Stomach (tissue), 9 donors: ENCODE data around the gene CRYBG2. TPM values are rescaled to one million over a fixed set of nuclear protein-coding genes. Genes with fewer than 3 reads are reported as not detected.

Experiments used
- DNase-seq, 2 donors: peaks; one replicate each; pipeline versions ENCODE4 v3.0.0 to v3.0.0-alpha.2; 2013 to 2019
- H3K27ac ChIP-seq, 5 donors: fragments of 200-600 bp in 4 of 5; sonication (generic) in 4 of 5; one replicate each; pipeline ENCODE4 v1.5.1; 2013 to 2019; ENCODE audit warnings: mild to moderate bottlenecking in 1 of 5, moderate library complexity in 1 of 5
- H3K27me3 ChIP-seq, 3 donors: fragments of 200-600 bp; sonication (generic); one replicate each; pipeline ENCODE4 v1.5.1; 2017 to 2019; ENCODE audit warnings: mixed run types in 1 of 3
- H3K36me3 ChIP-seq, 4 donors: fragments of 200-600 bp; sonication (generic); 1 replicate in 3 of 4; 2 replicates in 1 of 4; pipeline ENCODE4 v1.5.1; 2016 to 2019
- H3K4me1 ChIP-seq, 4 donors: fragments of 200-600 bp; sonication (generic); one replicate each; pipeline ENCODE4 v1.5.1; 2016 to 2019
- H3K4me3 ChIP-seq, 4 donors: fragments of 200-600 bp; sonication (generic) in 3 of 4; one replicate each; pipeline ENCODE4 v1.5.1; 2016 to 2019; ENCODE audit warnings: mild to moderate bottlenecking in 1 of 4
- H3K9me3 ChIP-seq, 4 donors: fragments of 200-600 bp; sonication (generic); one replicate each; pipeline ENCODE4 v1.5.1; 2016 to 2019
- CTCF ChIP-seq, 7 experiments: fragments of 450-650 bp in 4 of 7; fragments of 200-600 bp in 3 of 7; sonication (generic) in 3 of 7; IDR thresholded peaks; one replicate each; pipeline ENCODE4 v1.5.1; 2016 to 2019; ENCODE audit warnings: antibody characterized with exemption in 7 of 7, control low read depth in 2 of 7, mild to moderate bottlenecking in 1 of 7
- EP300 ChIP-seq: sonication (generic); formaldehyde crosslinking; IDR thresholded peaks from one replicate; pipeline ENCODE4 v1.6.1; 2017; ENCODE audit warnings: antibody characterized with exemption
- POLR2A ChIP-seq, 4 donors: fragments of 450-650 bp; IDR thresholded peaks; one replicate each; pipeline ENCODE4 v1.6.1; 2016; ENCODE audit warnings: antibody characterized with exemption in 4 of 4, control low read depth in 2 of 4, mild to moderate bottlenecking in 1 of 4, moderate library complexity in 1 of 4
- POLR2AphosphoS5 ChIP-seq, 3 donors: sonication (generic); formaldehyde crosslinking; IDR thresholded peaks; one replicate each; pipeline ENCODE4 v1.6.1; 2016; ENCODE audit warnings: antibody characterized with exemption in 3 of 3
- WGBS, 5 donors: extraction: QIAGEN DNeasy Blood & Tissue Kit in 3 of 5; methylation state at CpG; one replicate each; pipeline versions ENCODE4 v1.1.5 to v1.1.7; 2013 to 2018; 5-methylcytosine and 5-hydroxymethylcytosine counted together
- intact Hi-C: fragments of 100-400 bp; cut with DNase I; formaldehyde crosslinking; loops from one replicate; pipeline ENCODE4 v1.15.1; 2023; ENCODE audit warnings: low total_unique reads
- polyA plus RNA-seq, 3 donors: library from polyadenylated mRNA; stranded (reverse); fragments of 200-250 nt; gene quantifications; one replicate each; pipeline ENCODE4 v1.2.3, GENCODE V29; 2013
- total RNA-seq, 5 donors: library from RNA; depleted of rRNA; stranded (reverse); fragments of >200 nt; gene quantifications; one replicate each; pipeline versions ENCODE4 v1.1.0 to v1.2.3, GENCODE V29; 2014 to 2016
- donor health status: healthy with polysubstance abuse.
- donor health status: Bipolar disorder and iron deficiency.
- donor health status: healthy.

CRYBG2 gene
- total and polyA plus RNA-seq, 8 donors: 0.15 to 66.8 (median 3.2) TPM

- TF ChIP-seq CTCF (IDR thresholded peaks at IDR 0.05) (no peak), POLR2AphosphoS5 (IDR thresholded peaks at IDR 0.05) (no peak), EP300 (no peak), POLR2A (IDR thresholded peaks at IDR 0.05) (no peak)
- Histone ChIP-seq H3K4me1 (peaks cover 0 to 9% (median 0%) of the 10 kb centered on the region in 4 donors), H3K36me3 (no peaks in the 10 kb centered on the region), H3K27ac (no peak overlapping the region), H3K27me3 (peaks cover 0 to 72% (median 4%) of the 10 kb centered on the region in 3 donors), H3K4me3 (no peak overlapping the region), H3K9me3 (no peaks in the 10 kb centered on the region)
- intact Hi-C loops: no loop called here
- no peak for DNase-seq
- WGBS, 5 donors: 72 to 93% (median 87%) methylated on average over 4 to 6 of the region's 6 CpGs
Observed at GRCh38 chr1:26367441-26367840, 13.5 kb upstream of the CRYBG2 start.

GRCh38 chr1:26364956-26365355, 11.0 kb upstream of the CRYBG2 start:
- Histone ChIP-seq H3K4me3 (no peak overlapping the region), H3K36me3 (no peaks in the 10 kb centered on the region), H3K27me3 (peaks cover 15 to 89% (median 17%) of the 10 kb centered on the region in 3 donors), H3K27ac (no peak overlapping the region), H3K9me3 (no peaks in the 10 kb centered on the region), H3K4me1 (peaks cover 9 to 23% (median 11%) of the 10 kb centered on the region in 4 donors)
- 47 to 69% (median 57%) methylated on average over 9 of the region's 9 CpGs for WGBS, 5 donors
- intact Hi-C loops: no loop called here
- no peak for DNase-seq
- no peak for TF ChIP-seq POLR2AphosphoS5 (IDR thresholded peaks at IDR 0.05)
- TF ChIP-seq EP300: no peak
- no peak for TF ChIP-seq POLR2A (IDR thresholded peaks at IDR 0.05)
- no peak for TF ChIP-seq CTCF (IDR thresholded peaks at IDR 0.05)

- TF ChIP-seq POLR2A (IDR thresholded peaks at IDR 0.05) (no peak), EP300 (no peak), CTCF (IDR thresholded peaks at IDR 0.05) (peak in 5 of 7 experiments; percentile 72 to 94 (median 76)), POLR2AphosphoS5 (IDR thresholded peaks at IDR 0.05) (peak in 1 of 3 donors; percentile 43)
- Histone ChIP-seq H3K27me3 (peaks cover 18 to 88% (median 19%) of the 10 kb centered on the region in 3 donors), H3K4me1 (peaks cover 12 to 34% (median 15%) of the 10 kb centered on the region in 4 donors), H3K36me3 (no peaks in the 10 kb centered on the region), H3K9me3 (no peaks in the 10 kb centered on the region), H3K27ac (no peak overlapping the region), H3K4me3 (no peak overlapping the region)
- WGBS, 5 donors: 26 to 32% (median 29%) methylated on average over 25 to 26 of the region's 26 CpGs
- intact Hi-C loops: no loop called here
- DNase-seq: peak; percentile 85 to 89
Observed at GRCh38 chr1:26363549-26364448, 9.9 kb upstream of the CRYBG2 start.

- no peak overlapping the region for H3K27ac ChIP-seq
- WGBS, 5 donors: 92 to 96% (median 94%) methylated on average over 3 of the region's 3 CpGs
- H3K4me1 ChIP-seq: peaks cover 12 to 43% (median 15%) of the 10 kb centered on the region in 4 donors
- DNase-seq: no peak
- no peaks in the 10 kb centered on the region for H3K9me3 ChIP-seq
- TF ChIP-seq CTCF (IDR thresholded peaks at IDR 0.05): no peak
- TF ChIP-seq EP300: no peak
- peaks cover 17 to 89% (median 18%) of the 10 kb centered on the region in 3 donors for H3K27me3 ChIP-seq
- intact Hi-C loops: no loop called here
- no peaks in the 10 kb centered on the region for H3K36me3 ChIP-seq
- H3K4me3 ChIP-seq: no peak overlapping the region
Observed at GRCh38 chr1:26362331-26362730, 8.4 kb upstream of the CRYBG2 start.
